K562 (cell line): ENCODE results near the gene KCNQ4. TPM values are rescaled to one million over a fixed set of nuclear protein-coding genes. Genes with fewer than 3 reads are reported as not detected.

Experiments used
- ATAC-seq: fragments of 200-7000 bp; cut with Tn5 transposase; 3 replicates; pipeline ENCODE4 v1.9.1; 2020; ENCODE audit warnings: moderate library complexity
- BruUV-seq: library from RNA; stranded (reverse); fragments of 400-500 nt; replicated peaks from 2 replicates; lab custom pipeline; 2021; lab: Mats Ljungman, UMichigan
- CTCF ChIA-PET: fragments of 300-600 bp; formaldehyde crosslinking; extraction: SDS; loops from one replicate; lab custom pipeline; 2021; ENCODE audit warnings: low intra/inter-chr PET ratio; lab: Yijun Ruan, JAX
- POLR2A ChIA-PET: fragments of 300-600, 350-650 bp; sonication (Branson Sonifier 250); formaldehyde crosslinking; extraction: SDS; loops from one replicate; lab custom pipeline; 2021; ENCODE audit warnings: antibody characterized with exemption, inconsistent platforms; lab: Yijun Ruan, JAX
- DNase-seq, 4 experiments: peaks; one replicate each; pipeline versions ENCODE4 v3.0.0 to v3.0.0-alpha.2; 2011 to 2018; ENCODE audit warnings: low spot score in 3 of 4, mixed read lengths in 3 of 4; ENCODE audit errors: extremely low read depth in 1 of 4
- FAIRE-seq: peaks from 2 replicates; lab custom pipeline; 2011; peaks lifted over from hg19 to GRCh38; lab: Jason Lieb, UNC
- H2AFZ ChIP-seq: 2 replicates; pipeline ENCODE4 v1.6.0; 2011; ENCODE audit warnings: low read depth, low read length, control low read depth, inconsistent platforms
- H3K27ac ChIP-seq: fragments of 200-600 bp; 3 replicates; pipeline ENCODE4 v1.8.0; 2011; ENCODE audit warnings: low read depth, mild to moderate bottlenecking, control low read depth, inconsistent platforms, low read length, moderate library complexity, mixed read lengths; ENCODE audit errors: extremely low read depth
- H3K27me3 ChIP-seq, 2 experiments: fragments of 300-600 bp in 1 of 2; 2 replicates in 1 of 2; 3 replicates in 1 of 2; pipeline versions ENCODE4 v1.6.0 to v1.8.0; 2011; ENCODE audit warnings: inconsistent platforms in 2 of 2, low read length in 2 of 2, mild to moderate bottlenecking in 1 of 2, mixed read lengths in 1 of 2, moderate library complexity in 1 of 2; ENCODE audit not compliant: control insufficient read depth in 2 of 2, insufficient read depth in 2 of 2
- H3K36me3 ChIP-seq: fragments of 300-600 bp; 3 replicates; pipeline ENCODE4 v1.8.0; 2011; ENCODE audit warnings: mild to moderate bottlenecking, low read length, inconsistent platforms; ENCODE audit not compliant: control insufficient read depth, insufficient read depth
- H3K4me1 ChIP-seq, 2 experiments: fragments of 200-600 bp in 1 of 2; replicated peaks in 1 of 2; 2 replicates in 1 of 2; 3 replicates in 1 of 2; pipeline versions ENCODE4 v1.5.1 to v1.8.0; 2011; ENCODE audit warnings: inconsistent platforms in 2 of 2, low read length in 2 of 2, mild to moderate bottlenecking in 1 of 2, mixed read lengths in 1 of 2, moderate library complexity in 1 of 2; ENCODE audit not compliant: control insufficient read depth in 2 of 2, insufficient read depth in 2 of 2
- H3K4me2 ChIP-seq: 2 replicates; pipeline ENCODE4 v1.6.1; 2011; ENCODE audit warnings: low read length, control low read depth, inconsistent platforms, mixed read lengths; ENCODE audit not compliant: insufficient read depth
- H3K4me3 ChIP-seq: fragments of 200-600 bp; sonication (generic), shearing (Covaris generic); 2 replicates; pipeline ENCODE4 v1.5.1; 2016; ENCODE audit warnings: control low read depth, inconsistent platforms
- H3K79me2 ChIP-seq: fragments of 200-600 bp; 3 replicates; pipeline ENCODE4 v1.8.0; 2011; ENCODE audit warnings: low read length, inconsistent platforms; ENCODE audit not compliant: control insufficient read depth, insufficient read depth
- H3K9ac ChIP-seq, 2 experiments: 2 replicates each; pipeline versions ENCODE4 v1.6.0 to v1.6.1; 2011; ENCODE audit warnings: low read depth in 2 of 2, low read length in 2 of 2, control low read depth in 1 of 2, inconsistent platforms in 1 of 2, mild to moderate bottlenecking in 1 of 2, mixed read lengths in 1 of 2; ENCODE audit not compliant: insufficient read depth in 1 of 2
- H3K9me1 ChIP-seq: one replicate; pipeline ENCODE4 v1.6.0; 2011; ENCODE audit warnings: inconsistent platforms, mild to moderate bottlenecking, low read length, moderate library complexity; ENCODE audit not compliant: control insufficient read depth, insufficient read depth
- H3K9me3 ChIP-seq: replicated peaks from 2 replicates; pipeline ENCODE4 v1.5.1; 2011; ENCODE audit warnings: low read depth, low read length, inconsistent platforms; ENCODE audit not compliant: control insufficient read depth, insufficient read depth
- H4K20me1 ChIP-seq: replicated peaks from 2 replicates; pipeline ENCODE4 v1.6.1; 2011; ENCODE audit warnings: low read length, inconsistent platforms, mixed read lengths; ENCODE audit not compliant: control insufficient read depth, insufficient read depth
- BDP1 ChIP-seq: IDR thresholded peaks from 3 replicates; pipeline ENCODE4 v1.6.1; 2011; ENCODE audit not compliant: insufficient read length, insufficient read depth
- CTCF ChIP-seq, 3 experiments: IDR thresholded peaks in 2 of 3; conservative IDR thresholded peaks in 1 of 3; 2 replicates each; pipeline ENCODE4 v1.5.1; 2011 to 2012; ENCODE audit warnings: low read length in 3 of 3, mild to moderate bottlenecking in 3 of 3, control low read depth in 2 of 3, improper control_type of control experiment in 1 of 3, inconsistent platforms in 1 of 3, low read depth in 1 of 3, mixed read lengths in 1 of 3, moderate library complexity in 1 of 3; ENCODE audit not compliant: insufficient read depth in 2 of 3
- ELF1 ChIP-seq: fragments of 200-800 bp; sonication (Bioruptor generic); IDR thresholded peaks from 2 replicates; pipeline ENCODE4 v1.6.1; 2016; ENCODE audit warnings: missing genetic modification characterization, missing compliant biosample characterization
- FOXA3 ChIP-seq, 2 experiments: fragments of 450-650 bp in 1 of 2; sonication (generic) in 1 of 2; formaldehyde crosslinking; IDR thresholded peaks in 1 of 2; conservative IDR thresholded peaks in 1 of 2; 2 replicates each; pipeline versions ENCODE4 v1.4.0 to v1.8.0; 2020 to 2022; ENCODE audit warnings: mild to moderate bottlenecking in 2 of 2, missing genetic modification reagents in 1 of 2
- FOXK2 ChIP-seq, 2 experiments: fragments of 450-650 bp; IDR thresholded peaks in 1 of 2; conservative IDR thresholded peaks in 1 of 2; 2 replicates each; pipeline ENCODE4 v1.6.1; 2016; ENCODE audit warnings: low read depth in 2 of 2, mild to moderate bottlenecking in 1 of 2
- FOXP1 ChIP-seq: sonication (generic); formaldehyde crosslinking; IDR thresholded peaks from 2 replicates; pipeline ENCODE4 v1.8.0; 2022; ENCODE audit warnings: mild to moderate bottlenecking, missing genetic modification reagents
- IRF2 ChIP-seq: sonication (generic); formaldehyde crosslinking; IDR thresholded peaks from 2 replicates; pipeline ENCODE4 v1.8.1; 2022; ENCODE audit warnings: mild to moderate bottlenecking, missing genetic modification reagents
- KAT8 ChIP-seq: fragments of 450-650 bp; IDR thresholded peaks from 2 replicates; pipeline ENCODE4 v1.6.1; 2016; ENCODE audit warnings: low read depth, mild to moderate bottlenecking
- MYC ChIP-seq, 2 experiments: fragments of 250-450 bp in 1 of 2; sonication (Bioruptor Pico) in 1 of 2; IDR thresholded peaks; 2 replicates each; pipeline versions ENCODE4 v1.5.1 to v1.6.1; 2012 to 2021; ENCODE audit warnings: low read depth in 2 of 2, borderline replicate concordance in 1 of 2, improper control_type of control experiment in 1 of 2, low read length in 1 of 2, mild to moderate bottlenecking in 1 of 2, moderate library complexity in 1 of 2
- NFYB ChIP-seq: IDR thresholded peaks from 2 replicates; pipeline ENCODE4 v1.6.1; 2011; ENCODE audit warnings: mild to moderate bottlenecking, moderate library complexity; ENCODE audit not compliant: insufficient read length; ENCODE audit errors: extremely low read depth
- POLR3A ChIP-seq: IDR thresholded peaks from 2 replicates; pipeline ENCODE4 v1.6.1; 2011; ENCODE audit warnings: borderline replicate concordance, mild to moderate bottlenecking, moderate library complexity; ENCODE audit not compliant: insufficient read length, insufficient read depth; ENCODE audit errors: extremely low read depth
- RNF2 ChIP-seq: sonication (generic); IDR thresholded peaks from 2 replicates; pipeline ENCODE4 v1.6.1; 2016
- SOX6 ChIP-seq: fragments of 450-650 bp; IDR thresholded peaks from 2 replicates; pipeline ENCODE4 v1.6.1; 2014; ENCODE audit warnings: mild to moderate bottlenecking
- TCF3 ChIP-seq: sonication (generic); formaldehyde crosslinking; IDR thresholded peaks from 2 replicates; pipeline ENCODE4 v1.4.0; 2020; ENCODE audit warnings: mild to moderate bottlenecking, missing genetic modification reagents
- TSHZ1 ChIP-seq: fragments of 250-450 bp; sonication (Bioruptor Pico); IDR thresholded peaks from 2 replicates; pipeline ENCODE4 v1.4.0; 2020; ENCODE audit warnings: mild to moderate bottlenecking, moderate library complexity
- ZFPM2 ChIP-seq: fragments of 250-450 bp; sonication (Bioruptor Pico); IDR thresholded peaks from 2 replicates; pipeline ENCODE4 v1.5.1; 2022; ENCODE audit warnings: mild to moderate bottlenecking
- ZNF24 ChIP-seq: fragments of 450-650 bp; IDR thresholded peaks from 2 replicates; pipeline ENCODE4 v1.6.1; 2016
- WGBS: fragments of 100-300 bp; shearing (Covaris generic); methylation state at CpG from one replicate; pipeline ENCODE4 v1.1.6; 2016; ENCODE audit warnings: low coverage, mixed read lengths; ENCODE audit not compliant: insufficient coverage; ENCODE audit errors: missing lambda C conversion rate; 5-methylcytosine and 5-hydroxymethylcytosine counted together
- in situ Hi-C: fragments of 300-500 bp; cut with MboI; formaldehyde crosslinking; loops from 4 replicates; pipeline ENCODE4 v1.15.0; 2018; ENCODE audit warnings: inconsistent platforms, mixed read lengths
- intact Hi-C: fragments of 100-400 bp; cut with micrococcal nuclease; formaldehyde crosslinking; loops from 2 replicates; pipeline ENCODE4 v1.14.2; 2022
- polyA plus RNA-seq, 8 experiments: library from polyadenylated mRNA; depleted of rRNA in 4 of 8; stranded (reverse) in 5 of 8; unstranded in 3 of 8; fragments of >200 nt; fragmentation: Nextera tagmentation in 2 of 8; fragmentation: Illumina TruSeq in 1 of 8; extraction: Ambion mirVana in 2 of 8; extraction: Trizol in 1 of 8; gene quantifications; 2 replicates each; pipeline versions ENCODE4 v1.2.1 to v1.2.3, GENCODE V29; 2011 to 2014; ENCODE audit warnings: inconsistent platforms in 1 of 8, missing spikeins in 1 of 8
- total RNA-seq, 7 experiments: library from RNA; depleted of rRNA in 6 of 7; stranded (reverse); fragments of >200 nt in 6 of 7; fragmentation: Illumina TruSeq in 2 of 7; extraction: Trizol in 2 of 7; gene quantifications; 2 replicates each; pipeline versions ENCODE4 v1.2.1 to v1.2.3, GENCODE V29; 2011 to 2021; ENCODE audit warnings: low replicate concordance in 1 of 7

The KCNQ4 gene
- total and polyA plus RNA-seq, 9 of the 15 experiments (the other 6 are each of a cell fraction or from before 2014, with no cell fraction given), result 0.07 to 4.1 (median 0.79) TPM

- Histone ChIP-seq H3K9ac (no peak overlapping the region), H3K27me3 (no peaks in the 10 kb centered on the region), H2AFZ (no peak overlapping the region), H3K36me3 (peaks cover 62% of the 10 kb centered on the region), H3K79me2 (peaks cover 23% of the 10 kb centered on the region), H3K4me3 (no peak overlapping the region), H4K20me1 (peaks cover 4% of the 10 kb centered on the region; the same call in 1 of the 2 replicates), H3K4me1 (peaks cover 0 to 3% of the 10 kb centered on the region in 2 experiments; a peak in 2 of 5 replicates), H3K9me1 (no peaks in the 10 kb centered on the region), H3K9me3 (no peaks in the 10 kb centered on the region), H3K27ac (no peak overlapping the region), H3K4me2 (no peak overlapping the region)
- no TSS peak for BruUV-seq
- WGBS, result 86% methylated on average over 7 of the region's 7 CpGs
- FAIRE-seq, result no peak
- DNase-seq, result no peak
- ChIA-PET CTCF (no interaction called here), POLR2A (interaction anchor here (0.7 to 1.0 kb wide), 3 partner anchors 12 to 63 kb away, joined by 3 to 6 read pairs (median 3); no protein-coding TSS in a partner anchor)
- in situ Hi-C loops (no loop called here), intact Hi-C loops (no loop called here)
- ATAC-seq, result no peak
- TF ChIP-seq MYC (IDR thresholded peaks at IDR 0.05; ENCODE audit: low read depth, low read length) (no peak), MYC (CRISPR knock-in tag; IDR thresholded peaks at IDR 0.05; ENCODE audit: borderline replicate concordance, low read depth) (no peak), KAT8 (no peak), FOXA3 (CRISPR knock-in tag; conservative IDR thresholded peaks at IDR 0.05 in 1 of 2, IDR thresholded peaks at IDR 0.05 in 1 of 2) (peak in 1 of 2 experiments; percentile 61; a peak in 2 of 4 replicates), ZNF24 (no peak), BDP1 (no peak), CTCF (IDR thresholded peaks at IDR 0.05 in 2 of 3, conservative IDR thresholded peaks at IDR 0.05 in 1 of 3; ENCODE audit: insufficient read depth in 2 of 3, low read depth in 1 of 3, low read length in 3 of 3) (no peak), TCF3 (CRISPR knock-in tag) (no peak), FOXK2 (conservative IDR thresholded peaks at IDR 0.05 in 1 of 2, IDR thresholded peaks at IDR 0.05 in 1 of 2; ENCODE audit: low read depth in 2 of 2) (no peak), NFYB (no peak), SOX6 (0 out of 2 replicates have a peak, but pooled peaks have one; percentile 14), POLR3A (no peak), IRF2 (no peak), ZFPM2 (CRISPR knock-in tag) (no peak), ELF1 (tag) (no peak), RNF2 (no peak), FOXP1 (CRISPR knock-in tag) (no peak), TSHZ1 (CRISPR knock-in tag) (no peak)
These were observed 42.4 kb upstream of the KCNQ4 start for GRCh38 chr1:40740997-40741736.
